ENCODE data around the gene PRKCQ. TPM values are rescaled to one million over a fixed set of nuclear protein-coding genes. Genes with fewer than 3 reads are reported as not detected.

Gene PRKCQ
- total and polyA plus RNA-seq, 2 of the 13 experiments (the other 11 are each of a cell fraction or from before 2014, with no cell fraction given): 0.13 to 0.35 TPM

DNA sequence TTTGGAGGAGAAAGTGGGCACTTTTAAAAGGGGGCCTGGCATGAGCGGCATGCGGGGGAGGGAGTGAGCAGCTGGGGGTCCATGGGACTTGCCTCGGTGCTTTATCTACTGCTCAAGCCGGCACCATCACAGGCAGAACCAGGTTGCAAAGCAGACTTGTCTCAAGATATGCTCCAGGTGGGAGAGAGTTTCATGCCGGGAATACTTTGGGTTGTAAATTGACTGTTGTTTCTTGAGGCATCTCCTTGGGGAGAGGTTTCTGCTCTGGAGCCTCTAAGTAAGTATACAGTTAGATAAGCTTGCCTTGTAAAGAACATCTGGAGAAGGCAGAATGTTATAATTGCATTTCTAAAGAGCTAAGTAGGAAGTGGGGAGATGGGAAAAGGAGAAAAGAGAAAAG is 42.8 kb upstream of the PRKCQ start:
- Histone ChIP-seq H3K79me2 (ENCODE audit: insufficient read depth, low read length) (no peaks in the 10 kb centered on the region), H4K20me1 (ENCODE audit: insufficient read depth, low read length) (no peaks in the 10 kb centered on the region), H3K27ac (ENCODE audit: extremely low read length, insufficient read depth, low read length) (no peak overlapping the region), H3K36me3 (replicated peaks in 1 of 2; ENCODE audit: control insufficient read depth in 1 of 2, insufficient read depth in 2 of 2, low read length in 2 of 2) (no peaks in the 10 kb centered on the region), H3K9me3 (ENCODE audit: low read length) (no peaks in the 10 kb centered on the region), H2AFZ (ENCODE audit: low read length) (no peak overlapping the region), H3K4me3 (replicated peaks in 1 of 3; ENCODE audit: insufficient read depth in 1 of 3, low read depth in 2 of 3, low read length in 3 of 3) (no peak overlapping the region), H3K9ac (ENCODE audit: insufficient read depth, low read depth, low read length) (no peak overlapping the region), H3K4me2 (ENCODE audit: low read depth, low read length) (no peak overlapping the region), H3K27me3 (ENCODE audit: control insufficient read depth in 1 of 2, insufficient read depth in 2 of 2, low read length in 2 of 2) (peaks cover 0 to 22% of the 10 kb centered on the region in 2 experiments; a peak in 1 of 5 replicates), H3K4me1 (ENCODE audit: insufficient read depth, low read length) (no peaks in the 10 kb centered on the region)
- no peak for ATAC-seq
- no peak for FAIRE-seq
- intact Hi-C loops (cut with micrococcal nuclease; ENCODE audit: unreplicated experiment) (no loop called here), in situ Hi-C loops (cut with HindIII; ENCODE audit: extremely low pct_ligation_motif_present, low pct_unique_long_range_greater_than_20kb) (no loop called here)
- ChIA-PET CTCF (ENCODE audit: low intra/inter-chr PET ratio, low total read pairs) (no interaction called here), POLR2A (no interaction called here)
- no TSS peak for BruUV-seq (replicated peaks)
- DNase-seq (ENCODE audit: low spot score): no peak
- 26% methylated on average over 4 of the region's 5 CpGs for WGBS (ENCODE audit: low lambda C conversion rate)
- TF ChIP-seq ZNF256 (CRISPR knock-in tag; conservative IDR thresholded peaks at IDR 0.05) (no peak), ZNF768 (CRISPR knock-in tag; IDR thresholded peaks at IDR 0.05) (no peak), KDM1A (CRISPR knock-in tag; IDR thresholded peaks at IDR 0.05) (no peak)

DNA sequence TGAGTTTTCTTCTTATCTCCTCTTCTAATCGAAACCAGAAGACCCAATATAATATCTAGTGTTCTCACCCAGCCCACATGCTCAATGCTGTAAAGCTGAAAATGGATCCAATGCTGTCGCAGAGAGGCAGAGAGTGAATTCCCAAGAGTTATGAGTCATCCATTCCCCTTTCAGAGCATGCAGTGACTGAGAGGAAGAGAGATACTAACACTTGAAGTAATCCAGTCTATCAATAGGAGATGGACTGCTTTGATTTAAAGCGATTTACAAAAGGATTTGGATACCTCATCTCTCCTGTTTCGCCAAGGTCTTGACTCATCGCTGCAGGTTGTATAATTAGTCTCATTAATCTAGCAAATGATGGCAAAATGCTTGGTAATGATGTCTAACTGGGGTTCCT is 41.5 kb upstream of the PRKCQ start:
- no peaks in the 10 kb centered on the region for H3K4me1 ChIP-seq (ENCODE audit: insufficient read depth, low read length)
- ATAC-seq (no peak), FAIRE-seq (no peak)

More for the DNA sequence above, 41.5 kb upstream of the PRKCQ start:
- Histone ChIP-seq H3K4me3 (replicated peaks in 1 of 3; ENCODE audit: insufficient read depth in 1 of 3, low read depth in 2 of 3, low read length in 3 of 3) (no peak overlapping the region), H3K9ac (ENCODE audit: insufficient read depth, low read depth, low read length) (no peak overlapping the region), H3K36me3 (replicated peaks in 1 of 2; ENCODE audit: control insufficient read depth in 1 of 2, insufficient read depth in 2 of 2, low read length in 2 of 2) (no peaks in the 10 kb centered on the region), H3K27ac (ENCODE audit: extremely low read length, insufficient read depth, low read length) (no peak overlapping the region), H3K4me2 (ENCODE audit: low read depth, low read length) (no peak overlapping the region), H3K79me2 (ENCODE audit: insufficient read depth, low read length) (no peaks in the 10 kb centered on the region), H4K20me1 (ENCODE audit: insufficient read depth, low read length) (no peaks in the 10 kb centered on the region), H3K9me3 (ENCODE audit: low read length) (no peaks in the 10 kb centered on the region), H3K27me3 (ENCODE audit: control insufficient read depth in 1 of 2, insufficient read depth in 2 of 2, low read length in 2 of 2) (peaks cover 0 to 22% of the 10 kb centered on the region in 2 experiments; a peak in 1 of 5 replicates), H2AFZ (ENCODE audit: low read length) (no peak overlapping the region)
- no TSS peak for BruUV-seq (replicated peaks)
- intact Hi-C loops (cut with micrococcal nuclease; ENCODE audit: unreplicated experiment): no loop called here
- TF ChIP-seq, protein P1, sequence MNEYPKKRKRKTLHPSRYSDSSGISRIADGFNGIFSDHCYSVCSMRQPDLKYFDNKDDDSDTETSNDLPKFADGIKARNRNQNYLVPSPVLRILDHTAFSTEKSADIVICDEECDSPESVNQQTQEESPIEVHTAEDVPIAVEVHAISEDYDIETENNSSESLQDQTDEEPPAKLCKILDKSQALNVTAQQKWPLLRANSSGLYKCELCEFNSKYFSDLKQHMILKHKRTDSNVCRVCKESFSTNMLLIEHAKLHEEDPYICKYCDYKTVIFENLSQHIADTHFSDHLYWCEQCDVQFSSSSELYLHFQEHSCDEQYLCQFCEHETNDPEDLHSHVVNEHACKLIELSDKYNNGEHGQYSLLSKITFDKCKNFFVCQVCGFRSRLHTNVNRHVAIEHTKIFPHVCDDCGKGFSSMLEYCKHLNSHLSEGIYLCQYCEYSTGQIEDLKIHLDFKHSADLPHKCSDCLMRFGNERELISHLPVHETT (CRISPR knock-in tag; conservative IDR thresholded peaks at IDR 0.05): no peak
- TF ChIP-seq KLF15 (CRISPR knock-in tag; IDR thresholded peaks at IDR 0.05; ENCODE audit: borderline replicate concordance) (no peak), ZNF839 (CRISPR knock-in tag; IDR thresholded peaks at IDR 0.05; ENCODE audit: borderline replicate concordance) (no peak), ZNF510 (CRISPR knock-in tag; IDR thresholded peaks at IDR 0.05; ENCODE audit: low read depth) (no peak), ZNF891 (CRISPR knock-in tag; IDR thresholded peaks at IDR 0.05) (no peak), NCOR1 (IDR thresholded peaks at IDR 0.05; ENCODE audit: borderline replicate concordance, low read length) (no peak), ZEB1 (IDR thresholded peaks at IDR 0.05; ENCODE audit: insufficient replicate concordance, low read depth) (no peak)
- TF ChIP-seq, protein P2, sequence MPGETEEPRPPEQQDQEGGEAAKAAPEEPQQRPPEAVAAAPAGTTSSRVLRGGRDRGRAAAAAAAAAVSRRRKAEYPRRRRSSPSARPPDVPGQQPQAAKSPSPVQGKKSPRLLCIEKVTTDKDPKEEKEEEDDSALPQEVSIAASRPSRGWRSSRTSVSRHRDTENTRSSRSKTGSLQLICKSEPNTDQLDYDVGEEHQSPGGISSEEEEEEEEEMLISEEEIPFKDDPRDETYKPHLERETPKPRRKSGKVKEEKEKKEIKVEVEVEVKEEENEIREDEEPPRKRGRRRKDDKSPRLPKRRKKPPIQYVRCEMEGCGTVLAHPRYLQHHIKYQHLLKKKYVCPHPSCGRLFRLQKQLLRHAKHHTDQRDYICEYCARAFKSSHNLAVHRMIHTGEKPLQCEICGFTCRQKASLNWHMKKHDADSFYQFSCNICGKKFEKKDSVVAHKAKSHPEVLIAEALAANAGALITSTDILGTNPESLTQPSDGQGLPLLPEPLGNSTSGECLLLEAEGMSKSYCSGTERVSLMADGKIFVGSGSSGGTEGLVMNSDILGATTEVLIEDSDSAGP (CRISPR knock-in tag; IDR thresholded peaks at IDR 0.05; ENCODE audit: borderline replicate concordance): no peak
- TF ChIP-seq, protein P3, sequence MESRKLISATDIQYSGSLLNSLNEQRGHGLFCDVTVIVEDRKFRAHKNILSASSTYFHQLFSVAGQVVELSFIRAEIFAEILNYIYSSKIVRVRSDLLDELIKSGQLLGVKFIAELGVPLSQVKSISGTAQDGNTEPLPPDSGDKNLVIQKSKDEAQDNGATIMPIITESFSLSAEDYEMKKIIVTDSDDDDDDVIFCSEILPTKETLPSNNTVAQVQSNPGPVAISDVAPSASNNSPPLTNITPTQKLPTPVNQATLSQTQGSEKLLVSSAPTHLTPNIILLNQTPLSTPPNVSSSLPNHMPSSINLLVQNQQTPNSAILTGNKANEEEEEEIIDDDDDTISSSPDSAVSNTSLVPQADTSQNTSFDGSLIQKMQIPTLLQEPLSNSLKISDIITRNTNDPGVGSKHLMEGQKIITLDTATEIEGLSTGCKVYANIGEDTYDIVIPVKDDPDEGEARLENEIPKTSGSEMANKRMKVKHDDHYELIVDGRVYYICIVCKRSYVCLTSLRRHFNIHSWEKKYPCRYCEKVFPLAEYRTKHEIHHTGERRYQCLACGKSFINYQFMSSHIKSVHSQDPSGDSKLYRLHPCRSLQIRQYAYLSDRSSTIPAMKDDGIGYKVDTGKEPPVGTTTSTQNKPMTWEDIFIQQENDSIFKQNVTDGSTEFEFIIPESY (CRISPR knock-in tag; IDR thresholded peaks at IDR 0.05): no peak
- CTCF ChIA-PET (ENCODE audit: low intra/inter-chr PET ratio, low total read pairs): no interaction called here
- POLR2A ChIA-PET: no interaction called here
- no peak for DNase-seq (ENCODE audit: low spot score)
- WGBS (ENCODE audit: low lambda C conversion rate): 10% methylated on average over 5 of the region's 5 CpGs
- in situ Hi-C loops (cut with HindIII; ENCODE audit: extremely low pct_ligation_motif_present, low pct_unique_long_range_greater_than_20kb): no loop called here

All from HepG2 (cell line).